ENCODE data around the gene ADAMTS16.

The ADAMTS16 gene

DNA sequence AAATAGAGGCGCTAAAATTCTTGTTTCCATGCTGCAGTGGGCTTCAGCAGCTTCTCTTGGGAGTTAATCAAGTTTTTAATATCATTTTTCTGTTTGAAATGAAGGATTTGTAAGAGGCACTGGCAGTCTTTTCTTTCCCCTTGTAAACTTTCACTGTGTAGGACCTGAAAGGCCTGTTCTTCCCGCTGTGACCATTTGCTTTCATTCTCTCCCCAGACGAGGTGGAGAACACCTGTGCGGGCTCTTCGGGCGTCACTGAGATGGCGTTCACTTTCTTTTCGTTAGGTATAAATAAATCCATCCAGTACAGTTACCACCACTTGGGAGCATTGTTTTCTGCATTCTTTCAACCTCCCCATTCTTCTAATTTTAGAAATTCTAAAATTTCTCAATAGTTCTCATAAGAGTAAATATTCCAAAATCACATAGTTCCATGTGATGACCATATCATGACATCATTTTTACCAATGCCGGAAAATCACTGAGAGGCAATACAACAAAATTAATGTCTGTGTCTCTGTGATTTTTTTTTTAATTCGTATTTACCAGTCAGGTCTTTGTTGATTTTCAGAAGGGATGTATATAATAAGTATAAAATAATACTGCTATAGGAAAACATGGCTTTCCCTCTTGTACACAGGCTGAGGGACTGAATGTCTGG lies 150.7 kb downstream of the ADAMTS16 start:
- no peak for DNase-seq

DNA sequence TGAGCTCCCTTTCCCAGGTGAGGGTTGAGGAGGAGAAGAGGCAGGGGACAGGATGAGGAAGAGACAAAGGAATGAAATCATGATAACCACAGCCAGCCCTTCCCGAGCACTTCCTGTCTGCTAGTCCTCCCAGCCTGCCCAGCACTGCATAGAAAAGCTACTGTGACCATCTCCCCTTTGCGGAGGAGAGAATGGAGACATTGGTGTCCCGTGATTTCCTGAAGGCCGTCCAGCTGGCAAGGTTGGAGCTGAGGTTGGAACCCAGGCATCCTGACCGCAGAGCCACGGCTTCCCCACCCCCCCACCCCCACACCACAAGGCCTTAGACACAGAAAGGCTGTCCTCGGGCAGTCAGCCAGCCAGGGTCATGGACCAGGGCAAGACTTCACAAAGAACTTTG lies 151.2 kb downstream of the ADAMTS16 start:
- no peak for DNase-seq

DNA sequence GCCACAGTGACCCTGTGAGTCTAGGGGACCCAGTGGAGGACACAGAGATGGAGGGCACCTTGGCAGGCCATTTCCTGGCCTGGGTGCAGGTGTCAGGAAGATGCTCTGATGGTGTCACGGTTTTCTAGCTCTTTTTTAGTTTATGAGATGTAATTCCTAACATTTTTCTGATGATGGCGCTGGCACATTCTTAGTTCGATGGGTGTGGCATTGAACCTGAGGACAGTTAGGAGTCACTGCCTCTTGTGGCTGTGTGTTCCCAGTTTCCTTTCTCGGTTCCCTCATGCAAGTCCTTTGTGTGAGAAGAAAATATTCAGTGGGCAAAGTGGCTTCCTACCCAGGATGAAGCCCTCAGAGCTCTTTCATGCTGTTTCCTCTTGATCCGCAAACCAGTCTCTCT lies 152.9 kb downstream of the ADAMTS16 start:
- DNase-seq: no peak

DNA sequence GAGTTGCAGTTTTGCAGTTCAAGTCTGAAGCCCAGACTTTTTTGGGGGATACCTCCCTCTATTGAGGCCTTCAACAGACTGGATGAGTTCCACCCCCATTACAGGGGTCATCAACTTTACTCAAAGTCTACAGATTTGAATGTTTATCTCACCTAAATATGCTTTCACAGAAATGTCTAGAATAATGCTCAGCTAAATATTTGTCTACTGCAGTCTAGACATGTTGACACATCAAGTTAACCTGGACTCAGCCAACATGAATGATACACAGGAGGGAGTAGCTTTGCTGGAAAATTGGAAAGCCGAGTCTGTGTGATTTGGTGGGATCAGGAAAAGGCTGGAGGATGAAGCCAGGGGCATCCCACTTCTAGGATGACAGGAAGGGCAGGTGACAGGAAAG lies 154.3 kb downstream of the ADAMTS16 start:
- DNase-seq: no peak

DNA sequence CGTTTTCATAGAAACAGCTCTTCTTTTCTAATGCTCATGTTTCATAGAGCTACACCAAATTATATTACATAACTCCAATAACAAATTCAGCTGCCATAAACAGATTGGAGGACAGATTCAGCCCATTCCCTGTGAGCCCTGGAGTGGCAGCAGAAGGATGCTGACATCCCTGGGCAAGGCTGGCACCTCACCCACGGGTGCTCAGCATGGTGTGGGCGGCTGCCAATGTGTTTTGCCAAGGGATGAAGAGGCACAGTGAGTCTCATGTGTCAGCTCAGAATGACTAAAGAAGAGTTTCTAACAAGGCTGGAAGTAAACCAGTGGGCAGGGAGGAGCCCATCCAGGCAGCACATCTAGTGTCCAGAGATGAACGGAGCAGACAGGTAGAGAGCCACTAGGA lies 155.2 kb downstream of the ADAMTS16 start:
- DNase-seq: no peak

DNA sequence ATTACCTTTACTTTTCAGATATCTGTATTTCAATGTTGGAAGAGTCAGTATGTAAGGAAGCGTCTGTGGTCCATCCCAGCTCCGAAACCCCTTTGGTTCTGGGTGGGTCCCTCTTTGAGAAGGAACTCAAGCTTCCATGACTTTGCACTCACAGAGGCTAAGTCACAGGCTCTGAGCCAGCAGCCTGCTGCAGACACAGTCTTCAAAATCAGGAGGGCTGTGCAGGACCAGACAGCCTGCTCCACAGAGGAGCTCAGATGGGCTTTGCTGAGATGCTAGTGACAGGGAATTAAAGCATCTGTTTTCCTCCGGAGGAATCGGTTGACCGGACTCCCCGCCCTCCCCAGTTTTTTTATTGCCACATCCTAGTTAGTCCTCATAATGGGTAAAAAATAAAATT lies 155.9 kb downstream of the ADAMTS16 start:
- no peak for DNase-seq

DNA sequence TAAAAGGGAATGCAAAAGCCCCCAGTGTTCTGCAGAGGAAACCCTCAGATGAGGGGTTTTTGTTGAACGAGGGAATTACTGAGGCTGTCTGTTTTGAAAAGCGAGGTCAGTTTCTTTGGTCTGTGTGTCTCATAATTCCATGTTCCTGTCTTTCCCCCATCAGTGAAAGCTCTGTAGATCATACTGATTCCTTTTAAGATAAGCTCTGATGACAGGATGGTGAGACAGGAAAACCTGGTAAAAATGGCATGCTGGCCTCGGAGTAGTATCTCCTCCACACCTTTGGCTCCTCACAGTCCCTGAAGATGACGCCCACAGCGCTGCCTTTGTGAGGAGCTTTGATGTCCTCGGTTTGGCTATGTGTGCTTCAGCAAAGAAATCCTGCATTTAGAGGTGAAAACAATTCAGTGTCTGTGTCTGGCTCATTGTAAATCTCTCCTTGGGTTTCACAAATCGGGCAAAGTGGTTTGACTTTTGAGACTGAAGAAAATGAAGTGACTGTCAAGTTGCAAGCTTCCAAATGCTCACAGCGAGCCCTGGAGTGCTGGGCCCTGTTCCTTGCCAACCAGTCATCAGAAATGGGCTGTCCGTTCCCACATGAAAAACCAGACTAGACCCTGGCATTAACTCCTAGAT lies 157.4 kb downstream of the ADAMTS16 start:
- no peak for DNase-seq

DNA sequence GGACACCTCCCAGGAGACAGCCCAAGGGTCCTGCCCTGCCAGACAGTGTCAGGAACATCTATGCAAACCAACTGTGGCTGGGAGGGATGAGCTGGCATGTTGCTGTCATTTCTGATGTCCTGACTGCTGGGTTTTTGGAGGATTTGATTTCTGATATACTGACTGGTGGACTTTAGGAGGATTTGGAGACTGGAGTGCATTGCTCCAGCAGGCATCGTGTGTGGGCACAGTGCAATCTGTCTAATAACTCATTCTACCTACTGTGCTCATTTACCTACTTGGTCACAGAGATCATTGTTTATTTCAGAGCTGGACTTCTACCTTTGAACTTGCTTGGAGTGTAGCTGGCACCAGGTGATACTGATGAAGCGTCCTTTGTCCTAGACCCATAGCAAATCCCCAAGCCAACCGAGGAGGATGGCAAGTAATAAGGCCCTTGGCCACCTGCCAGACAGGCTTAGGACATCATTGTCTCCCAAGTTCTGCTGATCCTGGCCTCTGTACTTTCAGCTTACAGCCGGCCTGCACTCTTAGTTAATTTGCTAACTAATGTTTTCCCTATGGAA lies 158.0 kb downstream of the ADAMTS16 start:
- DNase-seq: no peak

DNA sequence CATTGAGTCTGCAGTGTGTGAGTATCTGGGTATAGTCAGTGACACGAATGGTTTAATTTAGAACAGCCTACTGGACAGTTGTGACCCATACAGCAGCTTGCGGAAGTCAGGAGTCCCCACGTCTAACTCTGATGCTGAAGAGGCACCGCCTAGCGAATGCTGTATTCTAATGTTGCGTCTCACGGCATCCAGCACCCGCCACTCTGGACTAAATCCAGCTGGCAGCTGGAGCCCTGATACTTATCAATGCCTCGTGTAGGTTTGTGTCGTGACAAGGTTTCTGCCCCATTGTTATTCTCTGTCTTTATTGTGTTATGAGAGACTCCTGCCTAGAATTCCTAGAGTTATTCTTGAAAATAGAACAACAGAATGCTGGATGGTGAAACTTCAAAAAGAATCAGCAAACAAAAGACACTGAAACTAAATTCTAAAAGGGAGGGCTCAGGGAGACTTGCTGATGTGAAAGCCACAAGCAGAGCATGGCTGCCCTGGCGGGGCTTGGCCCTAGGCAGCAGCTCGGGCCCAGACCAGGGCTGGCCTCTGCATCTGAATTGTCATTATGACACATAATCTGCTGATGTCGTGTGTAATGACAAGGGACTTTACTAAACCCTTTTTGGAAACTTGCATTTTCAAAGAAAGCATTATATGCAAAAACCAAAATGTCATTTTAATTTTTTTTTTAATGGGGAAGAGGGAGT lies 158.9 kb downstream of the ADAMTS16 start:
- no peak for DNase-seq

DNA sequence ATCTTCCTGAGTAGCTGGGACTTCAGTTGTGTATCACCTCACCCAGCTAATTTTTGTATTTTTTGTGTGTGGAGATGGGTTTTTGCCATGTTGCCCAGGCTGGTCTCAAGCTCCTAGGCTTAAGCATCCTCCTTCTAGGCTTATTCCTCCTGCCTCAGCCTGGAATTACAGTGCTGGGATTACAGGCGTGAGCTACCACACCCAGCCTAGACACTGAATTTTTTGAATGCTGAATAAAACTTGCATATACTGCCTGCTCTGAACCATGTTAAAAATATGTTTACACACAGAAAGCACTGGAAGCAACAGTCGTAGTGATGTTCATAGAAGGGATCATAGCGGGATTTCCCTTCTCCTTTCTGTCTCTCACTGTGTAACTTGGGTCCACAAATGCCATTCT lies 161.0 kb downstream of the ADAMTS16 start:
- no peak for DNase-seq

DNA sequence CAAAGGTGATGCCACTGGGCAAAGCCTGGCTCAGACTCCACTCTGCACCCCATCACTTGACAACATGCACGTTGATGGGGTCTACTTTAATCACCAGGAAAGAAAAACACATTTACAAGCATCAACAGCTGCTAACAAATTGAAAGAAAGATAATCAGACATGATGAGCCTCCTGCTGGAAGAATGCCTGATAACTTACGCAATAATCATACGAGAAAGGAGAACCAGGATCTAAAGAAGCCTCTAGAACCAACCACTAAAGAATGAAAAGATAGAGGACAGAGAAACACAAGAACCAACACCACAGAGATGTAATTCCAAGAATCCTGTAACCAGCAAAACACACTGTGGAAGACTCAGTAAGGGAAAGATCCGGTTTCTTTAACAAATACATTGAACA lies 162.1 kb downstream of the ADAMTS16 start:
- no peak for DNase-seq

DNA sequence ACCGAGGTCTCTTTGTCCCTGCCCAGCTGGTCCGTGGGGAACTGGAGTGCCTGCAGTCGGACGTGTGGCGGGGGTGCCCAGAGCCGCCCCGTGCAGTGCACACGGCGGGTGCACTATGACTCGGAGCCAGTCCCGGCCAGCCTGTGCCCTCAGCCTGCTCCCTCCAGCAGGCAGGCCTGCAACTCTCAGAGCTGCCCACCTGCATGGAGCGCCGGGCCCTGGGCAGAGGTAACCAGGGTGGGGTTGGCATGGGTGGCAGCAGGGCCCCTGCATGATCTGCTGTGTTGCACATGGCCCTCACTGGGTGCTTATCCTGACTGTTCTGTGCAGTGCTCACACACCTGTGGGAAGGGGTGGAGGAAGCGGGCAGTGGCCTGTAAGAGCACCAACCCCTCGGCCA lies 163.1 kb downstream of the ADAMTS16 start:
- no peak for DNase-seq

DNA sequence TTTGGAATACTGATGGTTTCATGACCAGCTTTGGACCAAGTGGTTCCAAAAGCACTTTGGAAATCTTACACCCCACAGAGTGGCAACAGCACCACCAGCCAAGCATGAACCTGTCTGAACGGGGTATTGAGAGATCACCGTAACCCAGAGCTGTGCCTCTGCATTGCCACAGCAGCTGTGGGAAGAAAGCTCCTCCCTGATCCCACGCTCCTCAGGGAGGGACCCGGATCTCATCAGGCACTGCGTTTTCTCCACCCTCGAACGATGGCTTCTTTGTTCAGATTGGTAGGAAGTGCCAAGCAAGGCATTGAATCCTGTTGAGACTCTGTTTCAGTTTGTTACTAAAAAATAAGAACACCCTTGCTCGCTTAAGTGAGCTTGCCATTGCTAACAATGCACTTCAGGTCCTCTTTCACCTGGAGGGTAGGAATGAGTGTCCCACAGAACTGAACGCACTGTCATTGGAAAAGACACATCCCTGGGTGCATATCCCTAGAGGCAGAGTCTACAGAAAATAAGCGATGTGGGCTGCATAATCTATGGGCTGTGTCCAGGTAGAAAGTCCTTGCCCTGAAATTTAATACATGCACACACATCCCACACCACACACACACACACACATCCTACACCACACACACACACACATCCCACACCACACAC lies 164.4 kb downstream of the ADAMTS16 start:
- no peak for DNase-seq

DNA sequence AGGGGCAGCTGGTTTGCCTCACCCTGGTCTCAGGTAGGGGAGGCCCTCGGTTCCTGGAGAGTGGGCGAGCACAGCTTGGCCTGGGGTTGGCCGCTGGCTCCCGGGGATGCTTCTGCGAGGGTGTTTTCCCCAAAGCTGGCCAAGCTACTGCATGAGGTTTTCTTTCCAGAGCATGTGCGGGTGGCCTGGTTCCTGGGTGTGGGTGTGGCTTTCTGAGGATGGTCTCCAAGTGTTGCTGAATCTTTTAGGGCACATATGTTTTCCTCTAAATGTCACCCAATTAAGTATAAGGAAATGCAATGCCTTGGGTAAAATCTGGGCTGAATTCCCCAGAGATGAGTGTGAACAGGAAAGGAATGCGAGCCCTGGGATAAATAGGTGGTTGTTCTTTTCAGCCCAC lies 166.6 kb downstream of the ADAMTS16 start:
- no peak for DNase-seq

DNA sequence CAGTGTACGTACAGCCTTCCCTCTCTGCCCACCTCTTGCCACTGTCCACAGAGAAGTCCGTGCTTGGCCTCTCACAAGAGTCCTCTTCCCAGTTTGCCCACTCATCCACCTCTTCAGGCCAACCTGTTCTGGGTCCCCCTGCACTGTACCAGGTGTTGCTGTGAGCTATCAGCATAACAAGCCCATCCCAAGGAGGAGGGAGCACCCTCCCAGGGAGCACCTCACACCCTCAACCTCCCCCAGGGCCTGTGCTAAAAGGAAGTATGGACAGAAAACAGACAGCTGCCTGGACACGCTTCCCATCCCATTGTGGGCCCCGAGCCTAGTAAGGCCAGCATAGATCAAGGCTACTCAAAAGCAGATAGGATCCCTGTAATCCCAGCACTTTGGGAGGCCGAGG lies 168.2 kb downstream of the ADAMTS16 start:
- no peak for DNase-seq

DNA sequence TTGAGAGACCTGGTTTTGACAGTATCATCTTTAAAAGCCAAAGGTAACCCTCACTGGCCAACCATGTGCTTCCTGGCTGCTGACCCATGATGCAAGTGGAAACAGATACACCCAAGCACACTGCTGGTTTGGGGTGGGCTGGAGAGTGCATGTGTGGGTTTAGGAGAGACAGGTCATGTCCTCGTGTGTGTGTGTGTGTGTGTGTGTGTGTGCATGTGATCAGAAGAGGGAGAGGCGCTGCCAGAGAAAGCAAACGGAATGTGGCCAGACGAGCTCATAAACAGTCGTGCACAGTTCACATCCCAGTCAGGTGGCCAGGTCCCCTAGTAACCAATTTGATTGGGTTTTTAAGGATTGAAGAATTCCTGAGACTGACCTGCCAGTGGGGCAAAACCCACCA lies 169.5 kb downstream of the ADAMTS16 start:
- DNase-seq: no peak

DNA sequence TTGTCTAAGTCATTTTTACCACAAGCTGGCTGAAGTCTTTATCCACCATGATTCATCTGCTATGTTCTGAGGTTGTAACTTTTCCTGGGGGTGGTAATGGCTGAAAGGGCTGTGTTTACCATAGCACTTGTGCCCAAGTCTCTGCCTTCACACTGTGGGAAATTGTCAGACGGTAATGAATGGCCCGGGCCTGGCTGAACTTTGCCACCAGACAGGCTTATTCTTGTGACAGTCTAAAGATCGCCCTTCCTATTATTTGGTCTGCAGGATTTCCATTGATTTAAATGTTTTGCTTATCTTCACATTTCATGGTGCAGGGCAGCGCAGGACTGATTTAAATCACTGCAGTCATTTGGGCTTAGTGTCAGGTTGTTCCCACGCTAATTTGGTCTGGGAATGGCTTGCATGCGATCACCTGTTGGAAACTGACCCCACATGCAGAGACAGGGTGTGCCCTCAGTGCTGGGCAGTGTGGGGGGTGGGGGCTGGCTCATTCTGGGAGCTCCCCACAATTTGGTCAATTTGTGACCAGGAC lies 173.0 kb downstream of the ADAMTS16 start:
- no peak for DNase-seq

DNA sequence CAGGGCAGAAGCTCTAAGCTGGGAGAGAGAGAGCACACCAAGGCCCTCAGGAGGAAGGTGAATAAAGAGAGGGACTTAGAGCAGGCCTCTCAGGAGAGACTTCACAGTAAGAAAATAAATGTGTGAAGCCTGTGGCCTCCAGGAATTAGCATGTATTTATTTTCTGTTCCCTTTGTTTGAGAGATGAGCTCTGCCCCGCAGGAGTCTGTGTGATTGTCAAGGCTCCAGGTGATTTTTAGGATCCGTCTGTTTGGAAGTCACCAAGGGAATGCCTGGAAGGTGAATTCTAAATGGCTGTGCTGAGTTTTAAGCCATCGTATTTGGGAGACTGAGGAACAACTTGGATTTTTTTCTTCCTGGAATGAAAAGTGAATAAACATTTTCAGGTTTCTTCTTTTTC lies 174.0 kb downstream of the ADAMTS16 start:
- DNase-seq: no peak

DNA sequence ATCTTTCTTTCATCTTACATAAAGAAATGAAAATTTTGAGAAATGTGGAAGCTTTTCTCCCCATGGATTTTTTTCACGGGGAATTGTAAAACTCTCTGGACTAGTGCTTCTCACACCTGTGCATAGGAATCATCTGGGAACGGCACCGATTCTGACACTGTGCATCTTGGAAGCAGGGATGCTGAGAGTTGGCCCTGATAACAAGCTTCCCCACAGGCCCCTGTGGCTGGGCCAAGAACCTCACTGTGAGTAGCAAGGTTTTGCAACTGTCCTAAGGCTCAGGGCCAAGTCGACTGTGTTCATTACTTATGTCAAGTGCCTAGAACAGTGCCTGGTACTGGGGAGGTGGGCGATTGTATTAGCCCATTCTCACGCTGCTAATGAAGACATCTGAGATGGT lies 174.5 kb downstream of the ADAMTS16 start:
- no peak for DNase-seq

DNA sequence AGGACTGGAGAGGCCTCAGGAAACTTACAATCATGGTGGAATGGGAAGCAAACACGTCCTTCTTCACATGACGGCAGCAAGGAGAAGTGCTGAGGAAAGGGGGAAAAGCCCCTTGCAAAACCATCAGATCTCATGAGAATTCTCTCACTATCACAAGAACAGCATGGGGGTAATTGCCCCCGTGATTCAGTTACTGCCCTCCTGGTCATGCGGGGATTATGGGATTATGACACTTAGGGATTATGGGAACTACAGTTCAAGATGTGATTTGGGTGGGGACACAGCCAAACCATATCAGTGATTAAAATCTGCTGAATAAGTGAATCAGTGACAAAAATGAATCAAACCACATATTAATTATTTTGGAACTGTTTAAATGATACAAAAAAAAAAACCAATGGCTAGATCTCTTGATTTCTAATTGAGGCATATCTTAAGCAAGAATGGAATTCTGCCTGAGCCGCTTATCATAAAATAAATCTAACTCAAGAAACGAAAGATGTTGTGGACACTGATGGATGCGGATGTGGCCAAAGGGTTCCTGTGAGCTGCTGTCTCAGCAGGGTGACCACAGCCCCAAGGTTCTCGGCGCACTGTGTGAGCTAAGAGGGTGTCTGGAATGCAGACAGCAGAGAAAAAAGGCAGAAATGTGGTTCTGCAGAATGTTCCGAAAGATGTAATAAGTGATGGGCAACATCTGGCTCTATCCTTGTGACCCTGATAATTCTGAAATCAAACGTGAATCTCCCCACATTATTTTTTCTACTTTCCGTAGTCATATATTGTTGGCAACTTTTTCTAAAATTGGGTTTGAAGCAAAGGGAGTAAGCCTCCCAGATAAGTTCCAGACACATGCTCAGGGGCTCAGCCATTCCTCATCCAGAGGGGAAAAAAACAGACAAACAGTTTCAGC lies 175.2 kb downstream of the ADAMTS16 start:
- no peak for DNase-seq

DNA sequence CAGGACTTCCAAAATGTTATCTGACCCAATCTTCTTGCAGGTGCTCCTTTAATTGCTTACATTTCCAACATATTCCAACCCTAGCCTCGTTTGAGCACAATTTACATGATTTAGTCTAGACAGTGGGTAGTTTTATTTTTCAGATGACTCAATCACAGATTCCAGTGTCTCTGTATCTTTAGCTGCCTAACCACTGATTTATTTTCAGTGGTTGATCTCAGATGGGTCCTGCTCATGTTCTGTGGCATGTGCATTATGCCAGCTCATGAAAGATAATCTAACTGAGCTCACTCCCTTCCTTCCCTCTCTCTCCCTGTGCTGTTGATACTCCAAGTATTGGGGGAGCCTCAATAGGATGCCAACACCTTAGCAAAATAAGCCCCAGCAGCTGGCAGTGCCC lies 176.2 kb downstream of the ADAMTS16 start:
- DNase-seq: no peak

DNA sequence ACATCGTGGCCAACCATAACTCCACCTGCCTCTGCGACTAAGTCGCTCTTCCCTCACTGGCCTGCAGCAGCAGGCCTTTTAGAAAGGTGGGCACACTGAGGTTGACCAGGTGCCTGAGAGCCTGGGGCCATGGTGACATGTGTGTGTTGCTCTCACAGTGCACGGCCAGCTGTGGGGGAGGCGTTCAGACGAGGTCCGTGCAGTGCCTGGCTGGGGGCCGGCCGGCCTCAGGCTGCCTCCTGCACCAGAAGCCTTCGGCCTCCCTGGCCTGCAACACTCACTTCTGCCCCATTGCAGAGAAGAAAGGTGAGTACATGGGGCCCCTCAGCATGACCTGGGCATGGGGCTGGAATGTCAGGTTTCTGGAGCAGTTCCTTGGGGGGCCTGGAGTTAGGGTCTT lies 177.8 kb downstream of the ADAMTS16 start:
- DNase-seq: no peak

All from amniotic stem cell (primary cell).